Stimulated activated naive CD8-positive, alpha-beta T cell treated with anti-CD3 and anti-CD28 coated beads, Interleukin-15, amount 100 ng/mL, for 72 hours (primary cell): ENCODE results near the gene RIPOR2.

Source experiments
- ATAC-seq: fragments of 150-1000 bp; cut with Tn5 transposase; 2 replicates; pipeline ENCODE4 v1.10.0; 2021; ENCODE audit warnings: mild to moderate bottlenecking, moderate library complexity
- DNase-seq, 2 donors: peaks; one replicate each; pipeline ENCODE4 v3.0.0; 2021 to 2022
- H3K27ac Mint-ChIP-seq, 2 donors: one replicate each; pipeline ENCODE4 v1.8.0; 2022; ENCODE audit warnings: mild to moderate bottlenecking in 2 of 2, mixed read lengths in 2 of 2, moderate library complexity in 2 of 2
- H3K27me3 Mint-ChIP-seq: one replicate; pipeline ENCODE4 v1.8.0; 2022; ENCODE audit warnings: mixed read lengths
- H3K4me1 Mint-ChIP-seq: one replicate; pipeline ENCODE4 v1.8.0; 2022; ENCODE audit warnings: mild to moderate bottlenecking, mixed read lengths
- H3K4me3 Mint-ChIP-seq, 2 donors: one replicate each; pipeline ENCODE4 v1.8.0; 2022; ENCODE audit warnings: mild to moderate bottlenecking in 2 of 2, mixed read lengths in 2 of 2, moderate library complexity in 1 of 2
- H3K9me3 Mint-ChIP-seq, 2 donors: one replicate each; pipeline ENCODE4 v1.8.0; 2022; ENCODE audit warnings: mixed read lengths in 2 of 2

RIPOR2 gene

GRCh38 chr6:24935366-24936152, at the start of gene RIPOR2:
Gene RIPOR2, minus strand, starts transcription at chr6:24935960. Its CDS starts 62 bp downstream, at chr6:24935898.
- ATAC-seq (peak; percentile 76), DNase-seq (peak; percentile 75 to 84)
- Mint-ChIP-seq H3K9me3 (no peaks in the 10 kb centered on the region), H3K4me3 (peak within 1 kb of the TSS; percentile 86 to 91), H3K27ac (peak within 1 kb of the TSS; percentile 98), H3K27me3 (no peaks in the 10 kb centered on the region), H3K4me1 (peaks cover 73% of the 10 kb centered on the region)

- ATAC-seq (no peak), DNase-seq (no peak)
- Mint-ChIP-seq H3K4me1 (peaks cover 62% of the 10 kb centered on the region), H3K4me3 (no peak overlapping the region), H3K27me3 (no peaks in the 10 kb centered on the region), H3K27ac (no peak overlapping the region), H3K9me3 (no peaks in the 10 kb centered on the region)
Measured at GRCh38 chr6:24985323-24985722, 49.6 kb upstream of the RIPOR2 start.

- DNase-seq (no peak), ATAC-seq (no peak)
- Mint-ChIP-seq H3K27me3 (no peaks in the 10 kb centered on the region), H3K4me3 (no peak overlapping the region), H3K9me3 (no peaks in the 10 kb centered on the region), H3K4me1 (peaks cover 64% of the 10 kb centered on the region), H3K27ac (no peak overlapping the region)
Measured at GRCh38 chr6:24982231-24982630, 46.5 kb upstream of the RIPOR2 start.

GRCh38 chr6:24981386-24981760, 45.6 kb upstream of the RIPOR2 start:
- Mint-ChIP-seq H3K4me1 (peaks cover 55% of the 10 kb centered on the region), H3K27ac (no peak overlapping the region), H3K27me3 (no peaks in the 10 kb centered on the region), H3K9me3 (no peaks in the 10 kb centered on the region), H3K4me3 (no peak overlapping the region)
- DNase-seq (no peak), ATAC-seq (no peak)

- Mint-ChIP-seq H3K9me3 (no peaks in the 10 kb centered on the region), H3K27me3 (no peaks in the 10 kb centered on the region), H3K27ac (no peak overlapping the region), H3K4me1 (peaks cover 51% of the 10 kb centered on the region), H3K4me3 (no peak overlapping the region)
- ATAC-seq = peak; percentile 31
- no peak for DNase-seq
Measured at GRCh38 chr6:24980507-24981385, 45.0 kb upstream of the RIPOR2 start.

- ATAC-seq = no peak
- no peaks in the 10 kb centered on the region for H3K9me3 Mint-ChIP-seq
- no peak for DNase-seq
- no peak overlapping the region for H3K27ac Mint-ChIP-seq
- peaks cover 58% of the 10 kb centered on the region for H3K4me1 Mint-ChIP-seq
- H3K27me3 Mint-ChIP-seq = no peaks in the 10 kb centered on the region
- no peak overlapping the region for H3K4me3 Mint-ChIP-seq
Measured at GRCh38 chr6:24979176-24979575, 43.4 kb upstream of the RIPOR2 start.

- H3K27me3 Mint-ChIP-seq = no peaks in the 10 kb centered on the region
- ATAC-seq = peak; percentile 97
- H3K4me3 Mint-ChIP-seq = peak overlapping the region; percentile 43 to 48
- peak; percentile 30 to 54 for DNase-seq
- peak overlapping the region; percentile 91 to 98 for H3K27ac Mint-ChIP-seq
- H3K4me1 Mint-ChIP-seq = peaks cover 52% of the 10 kb centered on the region
- no peaks in the 10 kb centered on the region for H3K9me3 Mint-ChIP-seq
Measured at GRCh38 chr6:24974182-24975171, 38.7 kb upstream of the RIPOR2 start.

- no peak for ATAC-seq
- DNase-seq = no peak
- Mint-ChIP-seq H3K4me3 (no peak overlapping the region), H3K9me3 (no peaks in the 10 kb centered on the region), H3K4me1 (peaks cover 53% of the 10 kb centered on the region), H3K27me3 (no peaks in the 10 kb centered on the region), H3K27ac (peak overlapping the region in 1 of 2 donors; percentile 77)
Measured at GRCh38 chr6:24972311-24972958, 36.7 kb upstream of the RIPOR2 start.

GRCh38 chr6:24971067-24971466, 35.3 kb upstream of the RIPOR2 start:
- no peak for ATAC-seq
- peaks cover 53% of the 10 kb centered on the region for H3K4me1 Mint-ChIP-seq

GRCh38 chr6:24969343-24969860, 33.6 kb upstream of the RIPOR2 start:
- H3K9me3 Mint-ChIP-seq = no peaks in the 10 kb centered on the region
- DNase-seq = no peak
- H3K27ac Mint-ChIP-seq = no peak overlapping the region
- H3K4me1 Mint-ChIP-seq = peaks cover 48% of the 10 kb centered on the region
- H3K27me3 Mint-ChIP-seq = no peaks in the 10 kb centered on the region
- no peak for ATAC-seq
- no peak overlapping the region for H3K4me3 Mint-ChIP-seq

More at GRCh38 chr6:24971067-24971466, 35.3 kb upstream of the RIPOR2 start:
- Mint-ChIP-seq H3K27me3 (no peaks in the 10 kb centered on the region), H3K27ac (peak overlapping the region in 1 of 2 donors; percentile 7), H3K9me3 (no peaks in the 10 kb centered on the region), H3K4me3 (no peak overlapping the region)
- no peak for DNase-seq

- ATAC-seq (peak; percentile 54), DNase-seq (no peak)
- Mint-ChIP-seq H3K27me3 (no peaks in the 10 kb centered on the region), H3K4me3 (no peak overlapping the region), H3K9me3 (no peaks in the 10 kb centered on the region), H3K4me1 (peaks cover 48% of the 10 kb centered on the region), H3K27ac (no peak overlapping the region)
Measured at GRCh38 chr6:24968783-24969182, 33.0 kb upstream of the RIPOR2 start.

- Mint-ChIP-seq H3K27ac (no peak overlapping the region), H3K4me3 (no peak overlapping the region)
Measured at GRCh38 chr6:24967211-24967610, 31.5 kb upstream of the RIPOR2 start.

GRCh38 chr6:24966381-24966780, 30.6 kb upstream of the RIPOR2 start:
- DNase-seq = no peak
- H3K4me1 Mint-ChIP-seq = peaks cover 48% of the 10 kb centered on the region
- no peaks in the 10 kb centered on the region for H3K9me3 Mint-ChIP-seq
- H3K27me3 Mint-ChIP-seq = no peaks in the 10 kb centered on the region
- H3K4me3 Mint-ChIP-seq = no peak overlapping the region
- no peak for ATAC-seq
- H3K27ac Mint-ChIP-seq = no peak overlapping the region

More at GRCh38 chr6:24967211-24967610, 31.5 kb upstream of the RIPOR2 start:
- Mint-ChIP-seq H3K27me3 (no peaks in the 10 kb centered on the region), H3K9me3 (no peaks in the 10 kb centered on the region), H3K4me1 (peaks cover 42% of the 10 kb centered on the region)
- DNase-seq (no peak), ATAC-seq (no peak)

GRCh38 chr6:24963887-24964570, 28.3 kb upstream of the RIPOR2 start:
- Mint-ChIP-seq H3K27ac (peak overlapping the region in 1 of 2 donors; percentile 42), H3K9me3 (peaks cover 0 to 5% of the 10 kb centered on the region in 2 donors), H3K4me1 (peaks cover 59% of the 10 kb centered on the region), H3K4me3 (no peak overlapping the region), H3K27me3 (no peaks in the 10 kb centered on the region)
- no peak for DNase-seq
- ATAC-seq = no peak
